ENCODE measurements around the gene SERPINA6. TPM values are rescaled to one million over a fixed set of nuclear protein-coding genes. Genes with fewer than 3 reads are reported as not detected.
"Not testable (repeated sequence)": the region's sequence is repeated elsewhere in the genome, so short reads cannot be mapped to it uniquely, and the experiment has no call there.

The SERPINA6 gene
- total RNA-seq, 1 donor from 2014 or later, result not detected

DNA sequence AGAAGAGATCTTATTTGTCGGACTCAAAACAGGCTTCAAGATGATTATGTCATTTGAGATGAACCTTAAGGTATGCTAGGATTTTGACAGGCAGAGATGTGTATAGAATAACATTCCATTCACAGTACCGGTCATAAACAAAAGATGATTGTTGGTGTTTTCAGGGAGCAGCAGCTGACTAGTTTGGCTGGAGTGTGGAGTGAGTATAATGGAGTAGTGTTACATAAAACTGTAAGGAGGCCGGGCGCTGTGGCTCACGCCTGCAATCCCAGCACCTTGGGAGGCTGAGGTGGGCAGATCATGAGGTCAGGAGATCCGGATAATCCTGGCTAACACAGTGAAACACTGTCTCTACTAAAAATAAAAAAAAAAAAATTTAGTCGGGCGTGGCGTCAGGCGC, 54.0 kb downstream of the SERPINA6 start:
- Histone ChIP-seq H3K36me3 (no peaks in the 10 kb centered on the region), H3K27me3 (no peaks in the 10 kb centered on the region), H3K4me1 (no peaks in the 10 kb centered on the region), H3K27ac (no peak overlapping the region), H3K4me3 (no peak overlapping the region), H3K9me3 (no peaks in the 10 kb centered on the region)
- no peak for DNase-seq (ENCODE audit: extremely low spot score in 2 of 2)
- intact Hi-C loops (cut with DNase I), result no loop called here
- TF ChIP-seq, protein P1, sequence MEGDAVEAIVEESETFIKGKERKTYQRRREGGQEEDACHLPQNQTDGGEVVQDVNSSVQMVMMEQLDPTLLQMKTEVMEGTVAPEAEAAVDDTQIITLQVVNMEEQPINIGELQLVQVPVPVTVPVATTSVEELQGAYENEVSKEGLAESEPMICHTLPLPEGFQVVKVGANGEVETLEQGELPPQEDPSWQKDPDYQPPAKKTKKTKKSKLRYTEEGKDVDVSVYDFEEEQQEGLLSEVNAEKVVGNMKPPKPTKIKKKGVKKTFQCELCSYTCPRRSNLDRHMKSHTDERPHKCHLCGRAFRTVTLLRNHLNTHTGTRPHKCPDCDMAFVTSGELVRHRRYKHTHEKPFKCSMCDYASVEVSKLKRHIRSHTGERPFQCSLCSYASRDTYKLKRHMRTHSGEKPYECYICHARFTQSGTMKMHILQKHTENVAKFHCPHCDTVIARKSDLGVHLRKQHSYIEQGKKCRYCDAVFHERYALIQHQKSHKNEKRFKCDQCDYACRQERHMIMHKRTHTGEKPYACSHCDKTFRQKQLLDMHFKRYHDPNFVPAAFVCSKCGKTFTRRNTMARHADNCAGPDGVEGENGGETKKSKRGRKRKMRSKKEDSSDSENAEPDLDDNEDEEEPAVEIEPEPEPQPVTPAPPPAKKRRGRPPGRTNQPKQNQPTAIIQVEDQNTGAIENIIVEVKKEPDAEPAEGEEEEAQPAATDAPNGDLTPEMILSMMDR (IDR thresholded peaks at IDR 0.05), result no peak
- TF ChIP-seq POLR2A (IDR thresholded peaks at IDR 0.05), result no peak
- no peak for TF ChIP-seq POLR2AphosphoS5 (IDR thresholded peaks at IDR 0.05; ENCODE audit: insufficient read depth in 1 of 2, low read depth in 1 of 2)

DNA sequence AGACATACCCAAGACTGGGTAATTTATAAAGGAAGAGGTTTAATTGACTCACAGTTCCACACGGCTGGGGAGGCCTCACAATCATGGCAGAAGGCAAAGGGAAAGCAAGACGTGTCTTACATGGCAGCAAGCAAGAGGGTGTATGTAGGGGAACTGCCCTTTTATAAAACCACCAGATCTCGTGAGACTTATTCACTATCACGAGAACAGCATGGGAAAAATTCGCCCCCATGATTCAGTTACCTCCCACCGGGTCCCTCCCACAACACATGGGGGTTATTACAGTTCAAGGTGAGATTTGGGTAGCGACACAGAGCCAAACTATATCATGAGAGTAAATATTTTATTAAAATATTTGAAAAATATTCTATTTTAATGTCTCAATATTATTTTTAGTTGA, 54.6 kb downstream of the SERPINA6 start:
- H3K4me1 ChIP-seq; DNase-seq (ENCODE audit: extremely low spot score in 2 of 2); H3K27me3 ChIP-seq; H3K27ac ChIP-seq; H3K4me3 ChIP-seq; H3K9me3 ChIP-seq; H3K36me3 ChIP-seq; intact Hi-C loops (cut with DNase I): not testable (repeated sequence)

DNA sequence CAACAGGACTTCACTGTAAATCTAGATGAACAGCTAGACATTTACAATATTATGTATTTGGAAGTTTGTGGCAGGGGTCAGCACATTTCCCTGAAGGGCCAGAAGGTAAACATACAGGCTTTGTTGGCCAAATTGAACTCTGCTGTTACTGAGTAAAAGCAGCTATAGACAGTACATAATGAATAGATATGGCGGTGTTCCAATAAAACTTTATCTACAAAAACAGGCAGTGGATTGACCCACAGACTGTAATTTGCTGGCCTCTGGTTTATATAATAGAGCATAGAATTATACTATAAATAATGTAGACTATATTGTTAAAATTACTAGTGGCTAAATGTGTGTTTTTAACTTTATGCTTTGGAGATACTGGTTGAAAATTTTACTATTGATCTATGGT, 55.8 kb downstream of the SERPINA6 start:
- no peaks in the 10 kb centered on the region for H3K27me3 ChIP-seq
- intact Hi-C loops (cut with DNase I), result no loop called here
- DNase-seq (ENCODE audit: extremely low spot score in 2 of 2), result no peak
- no peak overlapping the region for H3K27ac ChIP-seq
- no peaks in the 10 kb centered on the region for H3K36me3 ChIP-seq
- no peaks in the 10 kb centered on the region for H3K4me1 ChIP-seq
- H3K4me3 ChIP-seq, result no peak overlapping the region
- TF ChIP-seq POLR2AphosphoS5 (IDR thresholded peaks at IDR 0.05; ENCODE audit: insufficient read depth in 1 of 2, low read depth in 1 of 2) (no peak), POLR2A (IDR thresholded peaks at IDR 0.05) (no peak)
- TF ChIP-seq, protein P1 (IDR thresholded peaks at IDR 0.05), result no peak
- H3K9me3 ChIP-seq, result no peaks in the 10 kb centered on the region

DNA sequence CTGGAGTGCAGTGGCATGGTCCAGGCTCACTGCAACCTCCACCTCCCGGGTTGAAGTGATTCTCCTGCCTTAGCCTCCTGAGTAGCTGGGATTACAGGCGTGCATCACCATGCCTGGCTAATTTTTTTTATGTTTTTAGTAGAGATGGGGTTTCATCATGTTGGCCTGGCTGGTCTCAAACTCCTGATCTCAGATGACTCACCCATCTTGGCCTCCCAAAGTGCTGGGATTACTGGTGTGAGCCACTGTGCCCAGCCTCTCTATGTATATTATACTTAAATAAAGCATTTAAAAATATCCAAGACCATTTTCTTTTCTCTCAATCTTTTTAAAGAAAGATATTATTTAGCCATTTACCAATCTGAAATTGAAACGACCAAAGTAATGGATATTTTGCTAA, 58.9 kb downstream of the SERPINA6 start:
- H3K36me3 ChIP-seq; H3K27me3 ChIP-seq; H3K27ac ChIP-seq; H3K4me1 ChIP-seq; intact Hi-C loops (cut with DNase I); H3K9me3 ChIP-seq; DNase-seq (ENCODE audit: extremely low spot score in 2 of 2); H3K4me3 ChIP-seq: not testable (repeated sequence)

Other genes with a start within 250 kb of the SERPINA6 start
- gene DDX24, start 242.1 kb downstream of the SERPINA6 start, total RNA-seq, result 109 TPM
- gene IFI27L1, start 242.0 kb downstream of the SERPINA6 start, total RNA-seq, result 18.9 TPM
- gene IFI27, start 212.6 kb downstream of the SERPINA6 start, total RNA-seq, result 209 TPM
- 171 TPM for gene IFI27L2, start 193.7 kb downstream of the SERPINA6 start, total RNA-seq
- 6.1 TPM for gene PPP4R4, start 149.0 kb downstream of the SERPINA6 start, total RNA-seq
- gene SERPINA10, start 30.1 kb downstream of the SERPINA6 start, total RNA-seq, result not detected
- not detected for gene SERPINA2, start 43.4 kb upstream of the SERPINA6 start, total RNA-seq
- 6.1 TPM for gene SERPINA1, start 65.3 kb upstream of the SERPINA6 start, total RNA-seq
- gene SERPINA11, start 129.5 kb upstream of the SERPINA6 start, total RNA-seq, result not detected
- 2.0 TPM for gene SERPINA9, start 152.9 kb upstream of the SERPINA6 start, total RNA-seq
- 8.6 TPM for gene SERPINA12, start 186.1 kb upstream of the SERPINA6 start, total RNA-seq
- gene SERPINA4, start 238.1 kb upstream of the SERPINA6 start, total RNA-seq, result not detected